Left lung (tissue), 10 donors: ENCODE data around the gene NFIA. TPM values are rescaled to one million over a fixed set of nuclear protein-coding genes. Genes with fewer than 3 reads are reported as not detected.

ENCODE experiments used
- ATAC-seq: fragments of 200-7000 bp; cut with Tn5 transposase; one replicate; pipeline ENCODE4 v1.9.1; 2020; ENCODE audit warnings: moderate library complexity
- DNase-seq, 4 donors: peaks; one replicate each; pipeline ENCODE4 v3.0.0-alpha.2; 2013 to 2020
- H3K27ac ChIP-seq, 2 donors: fragments of 200-600 bp; sonication (generic) in 1 of 2; one replicate each; pipeline versions ENCODE4 v1.5.0 to v1.8.0; 2020 to 2021
- H3K27me3 ChIP-seq, 2 donors: fragments of 200-600 bp; sonication (generic) in 1 of 2; one replicate each; pipeline versions ENCODE4 v1.5.0 to v1.8.0; 2020 to 2021
- H3K36me3 ChIP-seq, 2 donors: fragments of 200-600 bp; sonication (generic) in 1 of 2; one replicate each; pipeline versions ENCODE4 v1.5.0 to v1.8.0; 2020 to 2021
- H3K4me1 ChIP-seq, 2 donors: fragments of 200-600 bp; one replicate each; pipeline ENCODE4 v1.8.0; 2021
- H3K4me3 ChIP-seq, 2 donors: fragments of 200-600 bp; sonication (generic) in 1 of 2; one replicate each; pipeline versions ENCODE4 v1.5.0 to v1.8.0; 2020 to 2021; ENCODE audit warnings: mild to moderate bottlenecking in 1 of 2
- H3K9me3 ChIP-seq, 2 donors: fragments of 200-600 bp; sonication (generic) in 1 of 2; one replicate each; pipeline versions ENCODE4 v1.5.0 to v1.8.0; 2020 to 2021
- intact Hi-C, 2 donors: fragments of 100-400 bp; cut with DNase I; formaldehyde crosslinking; loops; one replicate each; pipeline versions ENCODE4 v1.11.2 to v1.14.2; 2022
- polyA plus RNA-seq, 6 donors: library from polyadenylated mRNA; unstranded; fragments of 120-200 nt; gene quantifications; one replicate each; pipeline ENCODE4 v1.2.1, GENCODE V29; 2013; ENCODE audit not compliant: insufficient read length in 6 of 6
- total RNA-seq, 2 donors: library from RNA; stranded (reverse); fragmentation: NEBNext Ultra II Directional; extraction: Animal tissue kit (Norgen Biotek cat#: 25700); gene quantifications; one replicate each; pipeline ENCODE4 v1.2.1, GENCODE V29; 2021
- TF ChIP-seq, protein P1 (sequence below), 2 donors: fragments of 200-600 bp; sonication (generic) in 1 of 2; IDR thresholded peaks; one replicate each; pipeline versions ENCODE4 v1.5.0 to v1.8.0; 2021; ENCODE audit warnings: antibody characterized with exemption in 2 of 2
- donor health status: DM: no; HTN: yes; CAD: no.
- donor health status: DM: no; HTN: no; CAD: no.

Gene NFIA
- total and polyA plus RNA-seq, 8 donors = 30.4 to 60.7 (median 37.6) TPM

DNA sequence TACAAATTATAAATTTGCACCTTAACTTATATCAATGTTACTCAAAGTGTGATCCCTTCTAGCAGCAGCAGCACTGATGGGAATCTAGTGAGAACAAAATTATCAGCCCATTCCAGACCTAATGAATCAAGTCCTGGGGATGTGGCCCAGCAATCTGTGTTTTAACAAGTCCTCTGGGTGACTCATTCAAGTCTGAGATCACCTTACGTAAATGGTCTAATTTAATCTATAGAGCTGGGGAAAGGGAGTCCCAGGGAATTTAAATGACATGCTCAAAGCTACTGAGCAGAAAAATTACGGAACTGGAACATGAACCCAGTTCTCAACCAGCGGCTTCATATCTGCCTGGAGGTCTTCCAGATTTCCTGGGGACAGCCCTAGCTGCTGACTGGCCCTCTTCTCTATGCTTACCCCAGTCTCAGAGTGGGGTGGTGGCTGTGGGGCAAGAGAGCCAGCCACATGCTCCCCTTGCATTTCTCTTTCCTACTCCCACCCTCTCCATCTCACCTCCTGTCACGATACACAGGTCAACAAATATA lies 422.6 kb downstream of the NFIA start:
- no peaks in the 10 kb centered on the region for H3K36me3 ChIP-seq
- ATAC-seq (no peak), DNase-seq (no peak)
- H3K9me3 ChIP-seq = no peaks in the 10 kb centered on the region
- H3K27me3 ChIP-seq = no peaks in the 10 kb centered on the region
- H3K4me1 ChIP-seq = no peaks in the 10 kb centered on the region
- H3K4me3 ChIP-seq = no peak overlapping the region
- H3K27ac ChIP-seq = no peak overlapping the region
- intact Hi-C loops = no loop called here
- TF ChIP-seq, protein P1, sequence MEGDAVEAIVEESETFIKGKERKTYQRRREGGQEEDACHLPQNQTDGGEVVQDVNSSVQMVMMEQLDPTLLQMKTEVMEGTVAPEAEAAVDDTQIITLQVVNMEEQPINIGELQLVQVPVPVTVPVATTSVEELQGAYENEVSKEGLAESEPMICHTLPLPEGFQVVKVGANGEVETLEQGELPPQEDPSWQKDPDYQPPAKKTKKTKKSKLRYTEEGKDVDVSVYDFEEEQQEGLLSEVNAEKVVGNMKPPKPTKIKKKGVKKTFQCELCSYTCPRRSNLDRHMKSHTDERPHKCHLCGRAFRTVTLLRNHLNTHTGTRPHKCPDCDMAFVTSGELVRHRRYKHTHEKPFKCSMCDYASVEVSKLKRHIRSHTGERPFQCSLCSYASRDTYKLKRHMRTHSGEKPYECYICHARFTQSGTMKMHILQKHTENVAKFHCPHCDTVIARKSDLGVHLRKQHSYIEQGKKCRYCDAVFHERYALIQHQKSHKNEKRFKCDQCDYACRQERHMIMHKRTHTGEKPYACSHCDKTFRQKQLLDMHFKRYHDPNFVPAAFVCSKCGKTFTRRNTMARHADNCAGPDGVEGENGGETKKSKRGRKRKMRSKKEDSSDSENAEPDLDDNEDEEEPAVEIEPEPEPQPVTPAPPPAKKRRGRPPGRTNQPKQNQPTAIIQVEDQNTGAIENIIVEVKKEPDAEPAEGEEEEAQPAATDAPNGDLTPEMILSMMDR (IDR thresholded peaks at IDR 0.05) = no peak

DNA sequence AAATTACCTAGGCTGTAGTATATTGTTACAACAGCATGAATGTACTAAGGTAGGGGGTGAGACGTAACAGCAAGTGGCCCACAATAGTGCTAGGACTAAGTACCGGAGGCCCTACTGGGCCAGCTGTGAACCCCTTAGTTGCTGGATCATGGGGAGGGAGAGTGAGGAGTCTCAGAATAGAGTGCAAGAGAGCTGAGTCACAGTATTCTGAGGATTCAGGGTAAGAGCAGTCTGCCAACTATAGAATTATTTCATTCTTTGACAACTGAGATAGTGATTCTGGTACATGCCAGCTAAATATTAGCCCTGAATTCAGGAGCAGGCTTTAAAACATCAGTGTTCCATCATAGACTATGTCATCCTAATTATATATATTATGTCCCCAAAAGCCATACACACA lies 423.9 kb downstream of the NFIA start:
- Histone ChIP-seq H3K9me3 (no peaks in the 10 kb centered on the region), H3K4me3 (no peak overlapping the region), H3K27me3 (no peaks in the 10 kb centered on the region), H3K4me1 (no peaks in the 10 kb centered on the region), H3K27ac (no peak overlapping the region), H3K36me3 (no peaks in the 10 kb centered on the region)
- intact Hi-C loops = no loop called here
- ATAC-seq = no peak
- TF ChIP-seq, protein P1 (IDR thresholded peaks at IDR 0.05) = no peak
- DNase-seq = no peak

DNA sequence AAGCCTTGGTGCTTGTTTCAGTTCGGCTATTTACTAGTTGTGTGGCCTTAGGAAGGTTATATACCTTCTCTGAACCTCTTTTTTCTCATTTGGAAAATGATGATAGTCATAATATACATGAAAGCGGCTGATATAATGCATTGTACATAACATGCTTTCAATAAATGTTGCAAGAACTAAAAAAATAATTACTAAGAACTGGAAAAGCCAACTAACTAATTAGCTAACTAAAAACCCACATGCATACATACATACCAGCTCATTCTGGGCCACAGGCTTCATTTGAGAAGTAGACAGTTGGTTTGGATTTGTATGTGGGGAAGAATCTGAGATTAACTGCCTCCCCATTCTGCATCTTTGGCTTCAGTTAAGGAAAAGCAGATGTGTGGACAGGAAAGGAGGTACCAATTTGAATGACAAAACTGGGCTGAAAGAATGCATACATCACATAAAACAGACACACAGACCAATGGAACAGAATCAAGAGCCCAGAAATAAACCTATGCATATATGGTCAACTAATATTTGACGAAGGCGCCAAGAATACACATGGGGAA lies 424.7 kb downstream of the NFIA start:
- Histone ChIP-seq H3K27ac (no peak overlapping the region), H3K27me3 (no peaks in the 10 kb centered on the region), H3K36me3 (no peaks in the 10 kb centered on the region), H3K4me3 (no peak overlapping the region), H3K4me1 (no peaks in the 10 kb centered on the region), H3K9me3 (no peaks in the 10 kb centered on the region)
- ATAC-seq (no peak), DNase-seq (no peak)
- intact Hi-C loops = no loop called here
- TF ChIP-seq, protein P1 (IDR thresholded peaks at IDR 0.05) = no peak
